A673 (cell line): Measurements from ENCODE around the gene HLCS.

Experiments
- CTCF ChIP-seq: fragments of 300-800, 200-600 bp; sonication (generic); conservative IDR thresholded peaks from 2 replicates; pipeline ENCODE4 v1.5.1; 2017; ENCODE audit warnings: low read depth, mild to moderate bottlenecking, antibody characterized with exemption, low read length, moderate library complexity, mixed read lengths
- EZH2 ChIP-seq: fragments of 200-600 bp; sonication (generic); IDR thresholded peaks from 2 replicates; pipeline ENCODE4 v1.6.1; 2017; ENCODE audit warnings: borderline replicate concordance, low read depth, mild to moderate bottlenecking, mixed read lengths, antibody characterized with exemption, low read length; ENCODE audit not compliant: poor library complexity, severe bottlenecking

GRCh38 chr21:36738489-36739126 is 227.9 kb downstream of the HLCS start:
- TF ChIP-seq CTCF (no peak), EZH2 (no peak)
